Activated naive CD8-positive, alpha-beta T cell treated with anti-CD3 and anti-CD28 coated beads, Interleukin-2, amount 50 U/mL, for 16 hours (primary cell): ENCODE results near the gene ERVV-1.
"Not testable (repeated sequence)": the region's sequence is repeated elsewhere in the genome, so short reads cannot be mapped to it uniquely, and the experiment has no call there.

ENCODE experiments used
- DNase-seq: peaks from one replicate; pipeline ENCODE4 v3.0.0-alpha.2; 2020; ENCODE audit warnings: low read depth, low spot score

Gene ERVV-1, protein sequence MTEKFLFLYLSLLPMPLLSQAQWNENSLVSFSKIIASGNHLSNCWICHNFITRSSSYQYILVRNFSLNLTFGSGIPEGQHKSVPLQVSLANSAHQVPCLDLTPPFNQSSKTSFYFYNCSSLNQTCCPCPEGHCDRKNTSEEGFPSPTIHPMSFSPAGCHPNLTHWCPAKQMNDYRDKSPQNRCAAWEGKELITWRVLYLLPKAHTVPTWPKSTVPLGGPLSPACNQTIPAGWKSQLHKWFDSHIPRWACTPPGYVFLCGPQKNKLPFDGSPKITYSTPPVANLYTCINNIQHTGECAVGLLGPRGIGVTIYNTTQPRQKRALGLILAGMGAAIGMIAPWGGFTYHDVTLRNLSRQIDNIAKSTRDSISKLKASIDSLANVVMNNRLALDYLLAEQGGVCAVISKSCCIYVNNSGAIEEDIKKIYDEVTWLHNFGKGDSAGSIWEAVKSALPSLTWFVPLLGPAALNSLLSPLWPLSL

DNA sequence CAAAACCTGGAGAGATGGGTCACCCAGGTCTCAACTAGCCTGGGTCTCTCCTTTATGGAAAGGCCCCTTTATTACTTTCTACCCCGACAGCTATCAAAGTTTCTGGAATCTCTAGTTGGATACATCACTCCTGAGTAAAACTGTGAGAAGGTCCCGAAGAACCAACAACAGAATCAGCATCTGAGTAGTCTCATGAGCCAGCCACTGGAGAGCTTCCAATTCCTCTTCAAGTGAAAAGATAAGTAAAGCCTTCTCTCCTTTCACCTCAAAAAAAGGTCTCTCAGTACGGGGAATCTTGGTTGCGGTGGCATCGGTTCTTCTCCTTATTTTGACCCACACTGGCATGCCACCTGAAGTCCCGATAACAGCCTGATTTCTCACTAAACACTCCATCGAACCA lies at the start of gene ERVV-1:
TSS of gene ERVV-1 (plus strand) at position 301 of the 400 bp plus-strand sequence. CDS start 170 bp downstream, outside the sequence.
- no peak for DNase-seq

- no peak for DNase-seq
These were observed 45.9 kb upstream of the ERVV-1 start for GRCh38 chr19:52967772-52968171.

GRCh38 chr19:52981329-52981728 lies 32.4 kb upstream of the ERVV-1 start:
- DNase-seq = no peak

- DNase-seq = not testable (repeated sequence)
These were observed 30.6 kb upstream of the ERVV-1 start for GRCh38 chr19:52983167-52983566.

GRCh38 chr19:52987221-52987620 lies 26.5 kb upstream of the ERVV-1 start:
- no peak for DNase-seq

DNA sequence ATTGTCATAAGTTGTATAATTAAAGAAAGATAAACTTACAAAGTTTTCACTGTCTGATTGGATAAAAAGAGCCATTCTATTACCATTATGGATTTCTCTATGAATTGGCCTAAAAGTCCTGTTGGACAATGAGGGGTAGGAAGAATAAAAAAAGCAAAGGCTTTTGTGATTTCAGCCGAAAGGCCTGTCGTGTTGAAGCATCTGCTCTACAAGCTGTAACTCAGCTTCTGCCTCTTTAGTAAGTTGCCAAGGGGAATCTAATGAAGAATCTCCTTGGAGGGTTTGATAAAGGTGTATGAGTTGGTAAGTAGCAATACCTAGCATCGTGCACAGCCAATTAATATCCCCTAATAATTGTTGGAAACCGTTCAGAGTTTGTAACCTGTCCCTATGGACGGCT lies 25.2 kb upstream of the ERVV-1 start:
- DNase-seq = no peak

- no peak for DNase-seq
These were observed 22.8 kb upstream of the ERVV-1 start for GRCh38 chr19:52990759-52991418.

- no peak for DNase-seq
These were observed 22.2 kb upstream of the ERVV-1 start for GRCh38 chr19:52991484-52991883.

GRCh38 chr19:52992109-52993004 lies 21.4 kb upstream of the ERVV-1 start:
- no peak for DNase-seq

DNA sequence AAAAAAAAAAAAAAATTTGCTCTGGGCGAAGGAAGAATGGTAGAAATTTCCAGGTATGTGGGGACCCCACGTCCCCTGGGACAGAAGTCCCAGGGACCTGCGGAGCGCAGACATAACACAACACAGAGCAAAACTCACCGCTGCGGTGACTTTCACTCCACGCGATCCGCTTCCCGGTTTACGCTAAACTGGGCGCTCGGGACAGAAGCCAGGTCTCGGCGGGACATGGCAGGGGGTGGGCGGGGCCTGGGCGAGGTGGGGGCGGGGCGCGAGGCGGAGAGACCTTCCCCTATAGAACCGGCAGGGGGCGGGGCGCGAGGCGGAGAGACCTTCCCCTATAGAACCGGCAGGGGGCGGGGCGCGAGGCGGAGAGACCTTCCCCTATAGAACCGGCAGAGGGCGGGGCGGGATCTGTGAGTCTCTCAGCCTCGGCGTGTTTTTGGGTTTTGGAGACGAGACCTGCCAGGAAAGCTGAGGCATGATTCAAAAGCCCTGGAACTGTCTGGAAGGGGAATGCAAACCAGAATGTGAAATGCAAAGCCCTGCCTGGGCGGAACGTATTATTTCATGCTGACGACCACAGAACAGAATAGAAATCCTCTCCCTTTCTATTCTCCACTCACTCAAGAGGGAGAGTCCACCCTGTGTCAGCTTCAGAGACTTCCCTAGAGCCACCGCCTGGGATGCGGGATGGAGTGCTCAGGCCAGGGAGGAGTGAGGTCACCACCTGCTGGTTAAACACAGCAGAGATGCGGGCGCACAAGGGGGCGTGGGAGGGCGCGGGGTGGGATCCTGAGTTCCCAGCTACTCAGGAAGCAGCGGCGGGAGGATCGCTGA lies 20.2 kb upstream of the ERVV-1 start:
- peak; percentile 57 for DNase-seq

DNA sequence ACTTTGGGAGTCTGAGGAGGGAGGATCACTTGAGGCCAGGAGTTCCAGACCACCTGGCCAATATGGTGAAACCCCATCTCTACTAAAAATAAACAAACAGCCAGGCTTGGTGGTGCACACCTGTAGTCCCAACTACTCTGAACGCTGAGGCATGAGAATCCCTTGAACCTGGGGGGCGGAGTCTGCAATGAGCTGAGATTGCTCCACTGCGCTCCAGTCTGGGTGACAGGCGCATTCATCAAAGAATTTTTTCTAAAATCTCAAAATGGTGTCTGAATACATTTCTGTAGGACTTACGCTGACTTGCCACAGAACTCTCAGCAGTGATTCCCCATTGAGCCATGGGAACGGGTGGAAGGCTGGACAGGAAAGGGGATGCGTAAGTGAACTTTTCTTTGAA lies 18.0 kb upstream of the ERVV-1 start:
- DNase-seq = no peak

GRCh38 chr19:52997975-52998374 lies 15.7 kb upstream of the ERVV-1 start:
- DNase-seq = no peak

- no peak for DNase-seq
These were observed 11.2 kb upstream of the ERVV-1 start for GRCh38 chr19:53002479-53002878.

DNA sequence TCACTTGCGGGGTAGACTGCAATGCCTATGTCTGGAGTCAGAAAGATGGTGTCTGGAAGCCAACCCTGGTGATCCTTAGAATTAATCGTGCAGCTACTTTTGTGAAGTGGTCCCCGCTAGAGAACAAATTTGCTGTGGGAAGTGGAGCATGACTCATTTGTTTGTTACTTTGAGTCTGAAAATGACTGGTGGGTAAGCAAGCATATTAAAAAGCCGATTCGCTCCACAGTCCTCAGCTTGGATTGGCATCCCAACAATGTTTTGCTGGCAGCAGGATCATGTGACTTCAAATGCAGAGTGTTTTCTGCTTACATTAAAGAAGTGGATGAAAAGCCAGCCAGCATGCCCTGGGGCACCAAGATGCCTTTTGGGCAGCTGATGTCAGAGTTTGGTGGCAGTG lies 9.5 kb upstream of the ERVV-1 start:
- no peak for DNase-seq

DNA sequence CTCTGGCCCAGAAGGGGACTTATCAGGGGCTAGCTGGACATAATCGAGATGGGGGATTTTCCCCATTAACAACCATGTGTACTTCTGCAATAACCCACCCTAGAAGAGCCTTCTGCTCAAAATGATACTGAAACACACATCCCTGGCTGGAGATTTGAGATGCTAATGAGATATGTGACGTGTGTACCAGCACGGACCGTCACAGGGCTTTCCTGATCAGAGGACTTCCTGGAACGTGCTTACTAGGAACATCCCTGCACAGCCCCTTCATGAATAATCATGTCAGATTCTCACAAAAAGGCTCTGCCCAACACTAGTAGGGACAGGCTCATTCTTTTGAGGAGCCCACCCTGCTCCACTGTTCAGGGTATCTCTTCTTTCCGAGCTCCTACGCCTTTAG lies 6.5 kb upstream of the ERVV-1 start:
- DNase-seq = no peak

DNA sequence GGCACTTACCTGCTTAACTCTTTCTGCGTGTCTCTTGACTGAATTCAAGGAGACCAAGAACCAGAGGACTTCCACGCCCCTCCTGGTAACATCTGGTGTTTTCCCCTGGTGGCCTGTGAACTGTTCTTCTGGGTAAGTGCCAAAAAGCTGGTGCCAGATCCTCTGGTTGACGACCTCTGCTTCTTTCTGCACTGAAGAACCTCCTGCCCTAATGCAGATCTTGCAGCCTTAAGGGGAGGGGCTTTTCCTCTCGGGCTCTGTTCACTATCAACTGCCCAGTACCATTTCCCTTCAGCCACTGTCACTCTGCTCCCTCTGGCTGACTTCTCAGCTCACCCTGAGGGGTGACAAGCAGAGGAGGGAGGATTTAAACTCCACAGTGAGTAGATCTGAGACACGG lies 6.1 kb upstream of the ERVV-1 start:
- DNase-seq = no peak

DNA sequence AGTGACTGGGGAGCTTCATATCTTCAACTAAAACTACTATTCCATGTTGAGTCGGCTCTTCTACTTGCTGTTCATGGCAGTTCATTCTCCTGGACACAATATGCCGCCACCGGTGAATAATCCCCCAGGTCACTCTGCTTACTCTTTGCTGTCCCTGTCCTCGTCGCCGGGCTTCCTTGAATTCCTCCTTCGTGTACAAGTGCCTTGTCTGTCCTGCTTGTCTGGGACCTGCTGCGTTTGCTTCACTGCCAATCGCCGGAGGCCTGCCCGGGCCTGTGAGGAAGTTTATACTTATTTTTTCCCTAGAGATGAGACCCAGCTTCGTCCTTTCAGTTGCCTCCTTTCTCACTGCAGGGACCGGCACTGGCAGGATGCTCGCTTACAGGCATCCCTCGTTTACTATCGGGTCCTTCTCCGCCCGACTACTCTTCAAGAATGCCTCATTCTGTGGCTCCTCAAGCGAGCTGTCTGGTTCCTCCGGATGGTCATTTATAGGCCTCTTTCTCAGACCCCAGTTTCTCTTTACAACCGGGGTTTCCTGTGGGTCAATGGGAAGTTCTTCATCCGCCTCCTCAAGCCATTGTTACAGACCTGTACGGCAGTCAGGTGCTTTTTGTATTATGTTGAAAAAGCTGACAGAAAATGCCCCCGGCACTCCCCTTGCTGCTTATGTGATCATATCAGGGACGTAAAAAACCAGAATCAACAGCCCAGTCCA lies 5.5 kb upstream of the ERVV-1 start:
- no peak for DNase-seq

DNA sequence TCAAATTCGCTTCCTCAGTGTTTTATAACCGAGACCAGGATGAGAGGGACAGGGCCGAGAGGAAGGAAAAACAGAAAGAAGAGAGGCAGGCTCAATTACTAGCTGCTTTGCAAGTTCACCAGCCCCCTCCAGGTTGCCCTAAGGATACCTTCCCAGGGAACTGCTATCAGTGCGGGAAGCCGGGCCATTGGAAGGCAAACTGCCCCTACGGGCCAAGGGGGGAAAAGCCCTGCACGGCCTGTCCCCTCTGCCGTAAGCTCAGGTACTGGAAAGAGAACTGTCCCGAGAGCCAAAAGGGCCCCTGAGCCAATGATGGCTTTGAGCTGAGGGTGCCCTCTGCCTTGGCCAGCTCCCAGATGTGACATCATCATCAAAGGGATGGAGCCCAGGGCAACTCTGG lies 3.2 kb upstream of the ERVV-1 start:
- no peak for DNase-seq

DNA sequence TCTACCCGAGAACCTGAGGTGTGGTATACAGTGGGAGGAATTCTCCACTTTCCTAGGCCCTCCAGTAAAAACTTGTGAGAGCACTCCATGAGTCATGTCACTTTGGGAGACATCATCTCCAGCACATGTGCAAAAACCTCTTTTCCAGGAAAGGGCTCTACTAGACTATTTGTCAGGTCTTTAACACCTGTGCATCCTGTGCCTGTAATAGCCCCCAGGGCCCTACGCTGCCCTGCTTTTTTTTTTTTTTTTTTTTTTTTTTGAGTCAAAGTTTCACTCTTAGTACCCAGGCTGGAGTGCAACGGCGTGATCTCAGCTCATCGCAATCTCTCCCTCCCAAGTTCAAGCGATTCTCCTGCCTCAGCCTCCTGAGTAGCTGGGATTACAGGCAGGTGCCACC lies 1.7 kb upstream of the ERVV-1 start:
- DNase-seq = no peak

DNA sequence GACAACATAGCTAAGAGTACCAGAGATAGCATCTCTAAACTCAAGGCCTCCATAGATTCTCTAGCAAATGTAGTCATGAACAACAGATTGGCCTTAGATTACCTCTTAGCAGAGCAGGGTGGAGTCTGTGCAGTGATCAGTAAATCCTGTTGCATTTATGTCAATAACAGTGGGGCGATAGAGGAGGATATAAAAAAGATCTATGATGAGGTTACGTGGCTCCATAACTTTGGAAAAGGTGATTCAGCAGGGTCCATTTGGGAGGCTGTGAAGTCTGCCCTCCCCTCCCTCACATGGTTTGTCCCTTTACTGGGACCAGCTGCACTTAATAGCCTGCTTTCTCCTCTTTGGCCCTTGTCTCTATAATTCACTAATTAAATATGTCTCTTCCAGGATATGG lies 1.4 kb downstream of the ERVV-1 start:
- no peak for DNase-seq
